Suppressor macrophage treated with lipopolysaccharide for 1 hour (primary cell): ENCODE measurements around the gene ATP8A1.

Experiments
- DNase-seq, 3 donors: peaks; one replicate each; pipeline ENCODE4 v3.0.0-alpha.2; 2020 to 2022

ATP8A1 gene

DNA sequence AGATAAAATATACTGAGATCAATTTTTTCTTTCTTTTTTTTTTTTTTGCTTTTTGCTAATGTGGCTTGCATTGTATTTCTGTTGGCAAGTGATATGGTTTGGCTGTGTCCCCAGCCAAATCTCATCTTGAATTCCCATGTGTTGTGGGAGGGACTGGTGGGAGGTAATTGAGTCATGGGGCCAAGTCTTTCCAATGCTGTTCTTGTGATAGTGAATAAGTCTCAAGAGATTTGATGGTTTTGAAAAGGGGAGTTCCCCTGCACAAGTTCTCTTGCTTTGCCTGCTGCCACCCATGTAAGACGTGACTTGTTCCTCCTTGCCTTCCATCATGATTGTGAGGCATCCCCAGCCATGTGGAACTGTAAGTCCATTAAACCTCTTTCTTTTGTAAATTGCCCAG, 195.7 kb downstream of the ATP8A1 start:
- peak in 1 of 3 donors; percentile 7 for DNase-seq

DNA sequence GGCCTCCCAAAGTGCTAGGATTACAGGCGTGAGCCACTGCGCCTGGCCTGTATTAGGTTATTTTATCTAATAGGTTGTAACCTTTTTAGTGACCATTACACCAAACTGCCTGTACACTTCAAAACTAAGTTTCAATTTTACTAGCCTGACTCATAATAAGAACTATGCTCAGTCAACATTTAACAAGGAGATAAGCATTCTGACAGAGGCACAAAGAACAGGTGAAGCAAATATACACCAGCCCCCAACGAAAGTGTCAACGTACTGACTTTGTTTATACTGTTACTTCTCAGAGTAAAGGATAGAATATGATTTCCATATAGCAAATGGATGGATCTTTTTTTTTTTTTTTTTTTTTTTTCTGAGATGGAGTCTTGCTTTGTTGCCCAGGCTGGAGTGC, 196.9 kb downstream of the ATP8A1 start:
- no peak for DNase-seq

DNA sequence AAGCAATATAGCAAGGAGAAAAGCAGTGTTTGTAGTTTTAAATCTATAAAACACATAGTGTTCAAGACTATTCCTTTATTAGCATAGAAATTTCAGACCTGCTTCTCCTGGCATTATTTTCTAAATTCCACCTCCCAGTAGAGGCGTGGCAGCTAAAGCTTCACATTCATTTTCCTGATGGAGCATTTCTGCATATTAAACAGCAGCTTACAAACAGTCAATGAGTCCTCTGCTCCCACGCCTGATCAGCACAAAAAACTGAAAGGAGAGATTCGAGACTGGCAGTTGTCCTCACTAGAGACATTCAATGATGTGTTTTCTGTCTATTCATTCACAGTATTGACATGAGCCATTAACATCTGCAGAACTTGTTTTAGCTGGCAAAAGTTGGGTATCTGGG, 198.2 kb downstream of the ATP8A1 start:
- DNase-seq = no peak

DNA sequence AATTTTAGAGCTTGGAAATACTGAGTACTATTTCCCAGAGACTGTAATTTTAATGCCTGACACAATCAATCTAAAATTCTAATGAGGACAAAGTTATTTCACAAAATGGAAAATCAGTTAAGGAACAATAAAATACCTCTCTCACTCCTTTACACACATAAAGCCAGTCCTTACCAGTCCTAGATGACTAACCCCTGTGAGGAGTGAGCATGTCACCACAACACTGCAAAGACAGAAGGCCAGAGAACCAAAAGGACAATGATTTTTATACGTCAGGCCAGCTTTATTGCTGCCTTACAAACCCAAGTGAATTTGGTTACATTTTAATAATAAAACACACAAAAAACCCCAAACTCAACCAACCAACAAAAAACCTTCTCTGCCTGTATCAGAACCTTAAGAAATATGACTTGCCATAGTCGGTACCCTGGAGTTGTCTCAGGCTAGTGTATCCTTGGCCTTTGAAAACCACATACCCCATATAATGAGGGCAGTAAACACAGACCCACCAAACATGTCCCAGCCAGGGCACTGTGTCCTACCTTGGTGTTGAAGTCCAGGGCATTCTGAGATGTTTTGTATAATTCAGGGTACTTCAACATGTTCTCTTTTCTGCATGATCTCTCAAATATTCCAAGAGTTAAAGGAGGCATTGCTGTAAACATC, 202.0 kb downstream of the ATP8A1 start:
- DNase-seq = no peak

DNA sequence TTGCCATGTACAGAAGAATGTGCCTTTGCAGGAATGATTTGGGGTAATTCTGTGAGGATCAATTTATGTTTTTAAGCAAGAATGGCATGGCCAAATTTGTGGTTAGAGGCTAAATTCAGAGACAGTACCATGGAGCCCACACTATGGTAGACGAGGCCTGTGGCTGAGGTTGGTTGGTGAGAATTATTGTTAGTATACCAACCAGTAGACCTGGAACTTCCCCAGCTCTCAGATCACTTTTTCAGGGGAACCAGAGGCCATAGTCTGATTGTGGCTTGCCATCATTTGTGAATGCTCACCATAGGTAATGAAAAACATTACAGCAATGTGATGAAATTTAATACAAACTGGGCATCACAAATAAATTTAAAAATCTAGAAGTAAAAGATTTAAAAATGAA, 203.3 kb downstream of the ATP8A1 start:
- no peak for DNase-seq

DNA sequence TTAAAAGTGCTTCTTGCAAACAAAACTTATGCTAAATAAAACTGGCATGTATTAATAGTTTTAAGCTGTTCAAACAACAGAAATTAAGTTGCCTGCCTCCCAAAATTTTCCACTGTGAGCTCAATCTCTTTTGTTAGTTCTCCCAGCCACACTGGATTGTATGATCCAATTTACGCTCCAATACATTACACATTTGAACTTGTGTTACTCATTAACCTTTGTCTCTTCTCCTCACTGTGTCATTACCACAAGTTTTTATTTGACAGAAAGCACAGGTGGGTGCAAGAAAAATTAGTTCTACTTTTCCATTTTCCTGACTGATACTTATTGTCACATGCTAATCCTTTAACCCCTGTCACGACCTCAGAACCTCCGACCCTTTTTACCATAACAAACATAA, 204.1 kb downstream of the ATP8A1 start:
- DNase-seq = no peak

DNA sequence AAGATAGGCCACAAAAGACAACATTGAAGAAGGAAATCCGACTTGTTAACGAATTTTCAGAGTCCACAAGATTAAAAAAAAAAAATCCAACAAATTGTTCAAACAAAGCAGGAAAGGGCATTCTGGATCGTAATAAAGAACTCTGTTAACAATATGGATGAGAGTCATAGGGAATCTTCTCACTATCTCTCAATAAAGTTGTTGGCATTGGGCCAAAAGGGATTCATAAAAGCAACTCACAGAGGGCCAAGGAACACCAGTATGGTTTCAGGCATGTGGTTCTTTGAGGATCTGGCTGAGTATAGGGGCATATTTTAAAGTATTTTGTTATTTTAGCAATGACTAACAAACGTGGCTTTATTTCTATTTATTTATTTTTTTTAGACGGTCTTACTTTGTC, 210.1 kb downstream of the ATP8A1 start:
- no peak for DNase-seq

DNA sequence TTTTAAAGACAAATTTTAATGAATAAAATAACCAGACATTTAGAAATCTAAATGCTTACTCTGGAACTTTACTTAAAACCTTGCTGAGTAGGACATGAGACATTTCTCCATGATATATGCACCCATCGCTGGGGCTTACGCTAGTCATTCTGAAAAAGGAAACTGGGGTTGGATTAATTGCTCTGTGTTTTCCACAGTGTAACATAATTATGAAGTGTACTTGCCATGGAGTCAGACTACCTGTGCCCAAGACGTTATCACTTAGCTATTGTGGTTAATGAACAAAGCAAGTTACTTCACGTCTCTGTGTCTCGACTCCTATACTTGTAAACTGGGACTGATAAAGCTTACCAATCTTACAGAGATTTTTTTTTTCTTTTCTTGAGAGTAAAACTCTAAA, 211.9 kb downstream of the ATP8A1 start:
- no peak for DNase-seq

DNA sequence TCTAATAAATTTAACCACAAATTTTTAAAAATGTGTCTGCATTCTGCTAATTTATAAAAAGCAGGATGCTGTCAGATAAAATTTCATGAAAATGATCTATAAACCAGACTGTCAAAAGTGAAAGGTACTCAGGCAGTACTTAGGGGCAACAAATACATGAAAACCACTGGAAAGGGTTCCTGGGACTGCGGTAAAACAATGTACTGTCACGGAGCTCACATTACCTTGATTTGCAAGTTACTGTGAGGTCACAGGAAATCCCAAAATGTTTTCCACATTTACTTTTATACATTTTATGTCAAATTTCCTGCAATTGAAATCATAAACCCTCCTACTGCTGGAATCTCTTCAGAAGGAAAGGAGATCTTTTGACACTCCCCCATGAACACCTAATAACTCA, 214.3 kb downstream of the ATP8A1 start:
- DNase-seq = no peak

DNA sequence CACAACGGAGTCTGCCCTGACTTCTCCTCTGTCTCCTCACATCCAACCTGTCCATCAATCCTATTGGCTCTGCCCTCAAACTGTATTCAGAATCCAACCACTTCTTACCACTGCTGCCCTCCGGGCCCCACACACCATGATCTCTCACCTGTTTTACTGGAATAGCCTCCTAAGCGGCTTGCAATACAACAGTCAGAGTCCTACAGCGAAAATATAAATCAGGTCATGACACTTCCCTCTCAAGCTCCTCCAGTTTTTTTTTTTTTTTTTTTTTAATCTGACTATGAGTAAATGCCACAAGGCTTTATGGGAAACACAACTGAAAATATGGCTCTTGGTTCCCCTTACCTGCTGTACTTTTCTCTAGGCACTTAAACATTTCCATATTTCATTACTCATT, 216.8 kb downstream of the ATP8A1 start:
- DNase-seq = no peak

DNA sequence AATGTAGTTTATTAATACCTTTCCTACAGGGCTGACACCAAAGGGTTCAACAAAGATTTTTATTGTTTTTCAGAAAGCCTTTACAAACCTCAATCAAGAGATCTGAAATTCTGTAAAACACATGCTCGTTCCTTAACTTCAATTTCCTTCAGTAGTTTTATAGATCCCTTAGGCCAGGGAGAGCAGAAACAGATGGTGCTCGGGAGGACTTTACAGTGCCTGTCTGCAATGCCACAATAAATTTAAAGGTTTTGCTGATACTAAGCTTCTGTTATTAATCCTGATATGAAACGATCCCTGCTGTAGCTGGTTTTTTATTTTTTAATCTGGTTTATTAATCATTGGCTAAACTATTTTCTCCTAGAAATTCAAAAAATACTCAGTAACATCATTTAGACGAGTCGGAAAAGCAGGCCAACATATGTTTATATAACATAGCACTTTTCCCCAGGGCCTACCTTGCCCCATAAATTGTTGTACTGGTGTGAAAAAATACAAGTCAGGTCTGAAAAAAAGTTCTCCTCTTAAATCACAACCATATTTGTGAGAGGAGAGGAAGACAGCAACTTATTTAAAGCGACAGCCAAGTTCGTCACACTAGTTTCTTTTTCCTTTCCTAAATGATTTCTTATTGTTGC, 219.9 kb downstream of the ATP8A1 start:
- DNase-seq = no peak

DNA sequence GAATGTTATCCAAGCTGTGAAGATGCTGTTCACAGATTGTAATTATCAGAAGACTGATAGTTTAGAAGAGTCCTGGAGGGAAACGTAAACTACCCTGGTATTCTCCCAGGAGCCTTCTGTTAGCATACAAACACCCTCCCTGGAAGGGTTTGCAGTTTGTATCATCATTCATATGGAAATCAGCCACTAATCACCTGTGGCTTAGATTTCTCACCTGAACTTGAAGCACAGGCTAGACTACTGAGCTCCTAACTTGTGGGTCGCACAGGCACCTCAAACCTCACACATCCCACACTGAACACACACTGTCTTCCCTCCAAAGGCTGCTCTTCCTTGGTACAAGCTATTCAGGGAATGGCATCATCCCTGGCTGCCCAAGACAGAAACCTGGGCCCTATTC, 228.9 kb downstream of the ATP8A1 start:
- no peak for DNase-seq

DNA sequence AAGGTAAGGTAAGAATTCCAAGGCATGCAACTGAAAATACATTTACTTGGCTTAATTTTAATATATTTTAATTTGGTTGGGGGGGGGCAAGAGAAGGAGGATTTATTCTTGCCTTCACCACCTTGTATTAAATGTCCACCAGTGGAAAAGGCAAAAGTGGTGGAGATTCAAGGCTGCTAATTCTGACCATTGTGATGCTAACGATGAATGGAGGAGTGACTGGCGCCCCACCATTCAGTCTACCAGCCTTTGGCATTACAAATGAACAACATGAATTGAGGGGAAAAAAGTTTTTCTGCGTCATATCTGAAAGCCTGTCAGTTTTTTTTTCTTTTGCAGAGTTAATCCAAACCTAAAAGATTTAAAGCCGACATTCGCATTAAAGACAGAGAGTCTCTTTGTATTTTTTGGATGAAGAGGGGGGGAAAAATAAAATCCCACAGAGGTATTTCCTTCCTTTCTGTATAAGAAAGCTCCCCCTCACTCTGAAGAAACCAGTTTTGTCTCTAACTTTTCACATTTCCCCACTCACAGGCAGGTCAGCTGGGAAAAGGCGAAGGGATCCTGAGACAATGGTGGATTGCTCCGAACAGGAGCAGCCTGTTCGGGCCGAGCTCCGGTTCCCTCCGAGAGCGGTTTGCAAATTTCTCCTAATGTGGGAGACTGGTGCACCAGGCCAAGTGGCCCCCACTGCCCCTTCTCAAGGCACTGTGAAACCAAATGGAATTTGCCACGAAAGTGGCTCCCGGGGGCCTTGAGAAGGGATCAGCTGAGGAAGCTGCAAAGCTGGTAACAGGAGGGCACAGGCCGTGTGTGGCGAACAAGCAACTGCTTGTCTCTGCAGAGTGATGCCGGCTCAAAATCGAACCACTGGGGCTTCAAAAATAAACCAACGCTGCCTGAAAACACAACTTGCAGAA, 231.5 kb downstream of the ATP8A1 start:
- DNase-seq = no peak

DNA sequence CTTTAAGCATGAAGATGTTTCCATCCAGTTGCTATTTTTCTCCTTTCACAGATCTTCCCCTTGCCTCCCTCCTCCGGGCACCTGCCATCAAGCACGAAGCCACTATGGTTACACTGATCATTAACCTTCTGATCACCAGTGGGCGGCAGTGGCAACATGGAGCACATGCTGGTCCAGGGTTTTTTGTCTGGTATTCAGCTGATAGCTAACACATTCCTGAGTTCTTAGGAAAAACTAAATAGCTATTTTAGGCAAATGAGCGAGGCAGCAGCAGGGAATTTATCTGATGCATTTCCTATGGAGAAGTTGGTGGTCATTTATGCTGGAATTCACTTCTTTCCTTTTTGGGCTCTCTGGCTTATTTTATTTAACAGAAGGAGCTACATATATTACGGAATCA, 236.8 kb downstream of the ATP8A1 start:
- DNase-seq = no peak

DNA sequence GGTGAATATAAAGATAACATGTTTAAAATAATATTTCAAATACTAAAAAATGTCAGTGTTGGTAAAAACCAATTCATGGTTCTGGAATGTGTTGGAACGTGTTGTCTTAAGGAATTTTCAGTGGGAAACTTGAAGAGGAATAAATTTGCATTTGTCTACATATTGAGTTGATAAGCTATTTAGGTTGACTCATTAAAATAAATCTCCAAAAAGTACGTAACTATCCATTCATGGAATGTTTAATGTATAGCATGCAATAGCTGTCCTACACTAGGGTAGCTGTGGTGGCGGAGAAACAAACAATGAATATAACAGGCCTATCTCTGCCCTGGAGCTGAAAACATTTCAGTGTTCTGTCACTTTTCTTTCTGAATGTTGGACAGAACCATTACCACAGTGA, 239.4 kb downstream of the ATP8A1 start:
- DNase-seq = no peak

DNA sequence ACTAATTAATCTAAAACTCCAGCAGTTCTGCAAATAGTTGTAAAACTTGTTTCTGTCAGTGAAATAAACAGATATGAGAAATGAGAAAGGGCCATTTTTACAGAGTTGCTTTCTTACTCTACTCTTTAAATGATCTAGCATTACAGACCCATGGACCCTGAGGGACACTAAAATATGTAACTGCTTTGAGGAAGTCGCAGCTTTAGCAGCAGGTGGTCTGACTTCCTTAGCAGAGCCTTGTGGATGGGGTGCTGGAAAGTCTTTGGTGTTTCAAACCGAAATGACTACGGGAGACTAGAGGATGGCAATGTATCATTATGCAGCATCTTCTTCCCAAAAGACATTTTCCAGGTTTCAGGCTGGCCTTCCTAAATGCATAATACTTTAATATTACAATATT, 240.9 kb downstream of the ATP8A1 start:
- DNase-seq = no peak

DNA sequence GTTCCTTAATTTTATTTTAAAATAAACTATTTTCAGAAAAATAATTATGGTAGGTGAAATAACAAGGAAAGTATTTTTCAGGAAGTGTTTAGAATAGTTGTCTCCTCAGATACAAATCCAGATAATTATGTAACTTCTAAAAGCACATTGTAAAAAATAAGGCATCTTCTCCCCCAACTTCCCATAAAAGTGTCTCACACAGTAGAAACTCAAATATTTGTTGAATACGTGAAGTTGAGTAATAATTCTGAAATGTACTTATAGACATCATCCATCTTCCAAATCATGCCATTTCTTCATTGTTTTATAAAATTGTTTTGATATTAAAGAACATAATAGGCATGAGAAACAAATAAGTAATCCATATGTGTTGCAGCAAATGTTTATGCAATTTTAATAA, 241.6 kb downstream of the ATP8A1 start:
- no peak for DNase-seq

DNA sequence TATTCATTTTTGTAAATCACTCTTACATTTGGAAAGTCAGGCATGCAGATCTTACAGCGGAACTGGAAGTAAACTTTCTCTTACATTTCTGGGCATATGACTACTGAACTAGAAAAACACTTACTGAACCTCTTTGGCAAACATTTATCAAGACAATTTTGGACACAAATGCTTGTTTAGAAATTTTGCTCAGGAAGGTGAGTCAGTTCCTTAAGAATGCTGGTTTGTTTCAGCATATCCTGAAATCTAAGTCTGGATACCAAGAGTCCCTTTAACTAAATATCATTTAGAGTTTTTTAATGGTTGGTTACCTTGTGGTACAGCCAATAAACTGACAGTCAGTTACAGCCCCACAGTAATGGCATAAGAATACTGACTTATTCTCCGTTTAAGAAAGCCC, 244.7 kb downstream of the ATP8A1 start:
- DNase-seq = no peak

DNA sequence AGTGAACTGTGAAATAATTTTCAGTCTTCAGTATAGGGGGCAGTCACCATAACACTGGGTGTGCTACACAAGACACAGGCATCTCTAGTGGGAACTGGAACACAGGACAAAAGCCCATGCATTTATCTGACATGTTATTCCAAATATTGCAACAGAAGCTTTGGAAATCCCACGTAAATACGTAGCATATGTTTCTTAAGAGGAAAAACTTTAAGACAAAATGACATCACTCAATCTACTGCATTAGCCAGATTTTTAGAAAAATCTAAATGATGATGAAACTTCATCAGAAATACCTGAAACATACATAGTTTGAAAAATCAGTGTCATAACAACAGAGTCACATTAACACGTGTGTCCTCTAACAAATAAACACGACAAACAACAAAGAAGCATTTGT, 245.1 kb downstream of the ATP8A1 start:
- DNase-seq = no peak

DNA sequence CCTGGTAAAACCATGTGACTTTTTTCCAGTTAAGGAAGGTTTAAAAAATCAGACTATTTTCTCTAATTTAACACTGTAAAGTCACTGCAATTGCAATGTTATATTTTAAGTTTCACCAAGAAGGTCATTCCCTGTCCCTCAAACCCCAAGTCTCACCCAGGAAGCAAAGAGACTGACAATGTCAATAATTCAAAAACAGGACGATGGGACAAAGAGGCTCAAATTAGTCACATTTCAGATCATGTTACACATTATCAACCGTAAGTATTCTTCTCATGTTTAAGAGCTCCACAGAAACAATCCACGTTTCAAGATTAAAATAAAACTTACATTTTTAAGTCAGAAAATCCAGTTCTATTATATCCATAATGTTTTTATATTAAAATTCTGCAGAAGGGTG, 246.5 kb downstream of the ATP8A1 start:
- no peak for DNase-seq

DNA sequence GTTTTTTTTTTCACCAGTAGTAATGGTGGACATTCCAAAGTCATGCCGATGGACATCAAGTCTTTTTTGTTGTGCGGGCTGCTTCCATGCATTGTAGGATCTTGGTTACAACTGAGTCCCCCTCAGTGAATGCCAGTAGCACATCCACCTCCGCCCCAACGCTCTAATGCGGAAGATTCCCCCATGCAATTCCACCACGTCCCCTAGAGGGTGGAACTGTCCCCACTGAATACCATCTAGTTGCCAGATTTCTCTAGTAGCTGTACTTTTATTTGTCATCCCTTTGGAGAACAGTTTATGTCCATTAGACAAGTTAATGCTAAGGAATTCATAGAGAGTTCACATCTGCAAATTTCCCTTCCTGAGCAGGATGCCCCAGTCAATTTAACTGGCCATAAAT, 252.9 kb downstream of the ATP8A1 start:
- no peak for DNase-seq

DNA sequence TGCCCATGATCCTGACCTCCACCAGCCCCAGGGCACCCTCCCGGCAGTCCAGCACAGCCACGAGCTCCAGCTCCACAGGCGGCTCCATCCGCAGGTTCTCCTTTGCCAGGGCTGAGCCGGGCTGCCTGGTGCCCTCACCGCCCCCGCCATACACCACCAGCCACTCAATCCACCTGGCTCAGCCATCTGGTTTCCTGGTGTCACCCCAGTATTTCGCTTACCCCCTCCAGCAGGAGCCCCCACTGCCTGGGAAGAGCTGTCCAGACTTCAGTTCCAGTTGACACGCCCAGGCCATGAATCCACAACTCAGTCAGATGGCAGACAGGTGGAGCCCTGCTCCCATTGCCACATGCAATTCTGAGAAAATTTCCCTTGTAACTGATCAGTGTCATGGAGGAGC, 255.7 kb downstream of the ATP8A1 start:
- DNase-seq = no peak

DNA sequence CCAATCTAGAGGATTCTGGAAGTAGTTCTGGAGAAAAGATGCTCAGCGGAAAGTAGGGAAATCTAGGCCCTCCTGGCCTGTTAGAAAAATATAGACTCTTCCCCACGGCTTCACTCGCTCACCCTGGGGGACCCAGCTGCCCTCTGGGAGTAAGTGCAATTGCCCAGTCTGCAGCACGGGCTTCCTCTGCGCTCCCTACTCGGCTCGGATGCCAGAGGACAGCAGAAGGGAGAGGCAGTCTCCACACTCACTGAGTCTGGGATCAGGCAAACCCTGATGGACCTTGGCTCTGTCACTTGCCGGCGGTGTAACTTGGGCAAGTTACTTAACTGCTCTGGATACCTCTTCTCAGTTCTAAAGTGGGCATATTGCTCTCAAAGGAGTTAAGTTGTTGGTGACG, 257.5 kb downstream of the ATP8A1 start:
- no peak for DNase-seq

DNA sequence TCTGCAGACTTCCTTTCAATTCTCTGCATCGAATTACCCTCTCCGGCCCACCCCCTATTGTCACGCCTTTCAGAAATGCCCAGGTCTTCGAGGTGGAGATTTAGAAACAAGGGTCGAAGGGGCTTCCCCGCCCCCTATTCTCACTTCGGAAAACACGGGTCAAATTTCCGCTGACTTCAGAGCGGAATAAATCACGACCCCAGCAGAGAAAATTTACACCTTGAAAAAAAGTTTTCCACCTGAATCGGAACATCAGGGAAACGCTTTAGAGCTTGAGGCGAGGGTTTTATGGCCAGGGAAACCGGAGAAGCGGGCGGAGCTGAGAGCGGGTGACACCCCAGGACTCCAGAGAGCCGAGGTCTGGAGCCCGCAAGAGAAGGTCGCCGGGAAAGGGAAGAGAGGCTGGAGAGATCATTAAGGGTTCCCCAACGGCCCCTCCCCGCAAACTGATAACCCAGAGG, 258.0 kb downstream of the ATP8A1 start:
- DNase-seq = no peak
